HG02678 (cell line): ENCODE results near the gene WFDC11.
"Not testable (repeated sequence)": the region's sequence is repeated elsewhere in the genome, so short reads cannot be mapped to it uniquely, and the experiment has no call there.

Experiments
- ATAC-seq: cut with Tn5 transposase; IDR thresholded peaks from one replicate; pipeline ENCODE4 v1.9.1; 2021; ENCODE audit warnings: mild to moderate bottlenecking, moderate library complexity; ENCODE audit not compliant: unreplicated experiment

Gene WFDC11

DNA sequence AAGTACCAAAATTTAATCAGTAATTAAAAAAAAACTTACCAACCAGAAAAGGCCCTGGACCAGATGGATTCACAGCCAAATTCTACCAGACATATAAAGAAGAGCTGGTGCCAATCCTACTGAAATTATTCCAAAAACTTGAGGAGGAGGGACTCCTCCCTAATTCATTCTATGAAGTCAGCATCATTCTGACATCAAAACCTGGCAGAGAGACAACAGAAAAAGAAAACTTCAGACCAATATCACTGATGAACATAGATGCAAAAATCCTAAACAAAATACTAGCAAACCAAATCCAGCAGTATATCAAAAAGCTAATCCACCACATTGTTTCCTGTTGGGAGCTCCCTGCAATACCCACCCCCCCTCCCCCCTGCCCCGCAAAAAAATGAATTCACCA lies at the start of gene WFDC11:
Gene WFDC11, minus strand, starts transcription at position 101 of the 400 bp plus-strand sequence. CDS start 19,639 bp downstream, outside the sequence.
- ATAC-seq = no peak

DNA sequence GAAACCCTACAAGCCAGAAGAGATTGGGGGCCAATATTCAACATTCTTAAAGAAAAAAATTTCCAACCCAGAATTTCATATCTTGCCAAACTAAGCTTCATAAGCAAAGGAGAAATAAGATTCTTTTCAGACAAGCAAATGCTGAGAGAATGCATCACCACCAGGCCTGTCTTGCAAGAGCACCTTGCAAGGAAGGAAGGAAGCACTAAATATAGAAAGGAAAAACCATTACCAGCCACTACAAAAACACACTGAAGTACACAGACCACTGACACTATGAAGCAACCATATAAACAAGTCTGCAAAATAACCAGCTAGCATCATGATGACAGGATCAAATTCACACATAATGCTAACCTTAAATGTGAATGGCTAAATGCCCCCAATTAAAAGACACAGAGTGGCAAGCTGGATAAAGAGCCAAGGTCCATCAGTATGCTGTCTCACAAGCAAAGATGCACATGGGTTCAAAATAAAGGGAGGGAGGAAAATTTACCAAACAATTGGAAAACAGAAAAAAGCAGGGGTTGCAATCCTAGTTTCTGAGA lies 46.2 kb upstream of the WFDC11 start:
- ATAC-seq = not testable (repeated sequence)

DNA sequence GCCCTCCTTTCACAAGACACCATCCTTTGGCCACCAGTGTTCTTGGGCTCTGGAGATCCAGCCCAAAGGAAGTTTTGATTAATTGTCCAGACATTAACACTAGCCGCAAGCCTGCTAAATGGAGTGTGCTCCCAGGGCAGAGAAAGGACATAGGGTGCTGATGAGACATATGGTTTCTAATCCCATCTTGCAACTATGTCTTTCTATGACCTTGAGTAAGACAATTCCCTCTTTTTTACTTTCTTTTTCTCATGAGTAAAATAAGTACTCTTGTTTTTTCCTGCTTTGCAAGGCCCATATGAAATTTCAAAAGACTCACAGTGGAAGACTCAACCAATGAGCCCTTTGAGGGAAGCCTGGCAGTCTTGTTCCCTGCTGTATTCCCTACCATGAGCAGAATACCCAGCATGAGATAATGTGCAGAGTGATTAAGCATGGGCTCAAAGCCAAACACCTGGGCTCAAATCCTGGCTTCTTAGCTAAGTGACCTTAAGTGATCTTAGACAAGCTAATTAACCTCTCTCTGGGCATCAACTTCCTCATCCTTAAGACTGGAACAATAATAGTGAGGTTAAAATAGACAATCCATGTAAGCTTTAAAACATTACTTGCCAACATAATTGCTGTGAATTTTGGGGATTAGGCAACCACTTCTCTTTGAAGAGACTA lies 35.1 kb upstream of the WFDC11 start, which contains the start of gene WFDC10B:
Gene WFDC10B, minus strand, starts transcription at position 51 of the 669 bp plus-strand sequence. CDS start 19,027 bp downstream, outside the sequence.
- no peak for ATAC-seq

DNA sequence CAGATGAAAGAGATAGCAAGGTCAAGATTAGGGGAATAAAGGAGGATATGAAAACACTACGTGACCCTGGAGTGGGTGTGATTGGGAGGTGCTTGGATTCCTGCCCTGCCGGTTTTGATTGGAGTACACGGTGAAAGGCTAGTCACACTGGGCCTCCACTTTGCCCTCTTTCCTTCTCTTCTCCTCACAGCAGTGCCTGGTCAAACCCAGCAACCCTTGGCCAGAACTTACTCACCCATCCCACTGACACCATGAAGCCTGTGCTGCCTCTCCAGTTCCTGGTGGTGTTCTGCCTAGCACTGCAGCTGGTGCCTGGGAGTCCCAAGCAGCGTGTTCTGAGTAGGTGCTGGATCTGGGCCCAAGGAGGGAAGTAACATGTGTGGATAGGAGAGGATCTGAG lies 31.8 kb upstream of the WFDC11 start, which contains the start of gene WFDC13:
Gene WFDC13, plus strand, starts transcription at position 166 of the 400 bp plus-strand sequence. Its CDS starts 86 bp downstream, at position 252.
- ATAC-seq = no peak

DNA sequence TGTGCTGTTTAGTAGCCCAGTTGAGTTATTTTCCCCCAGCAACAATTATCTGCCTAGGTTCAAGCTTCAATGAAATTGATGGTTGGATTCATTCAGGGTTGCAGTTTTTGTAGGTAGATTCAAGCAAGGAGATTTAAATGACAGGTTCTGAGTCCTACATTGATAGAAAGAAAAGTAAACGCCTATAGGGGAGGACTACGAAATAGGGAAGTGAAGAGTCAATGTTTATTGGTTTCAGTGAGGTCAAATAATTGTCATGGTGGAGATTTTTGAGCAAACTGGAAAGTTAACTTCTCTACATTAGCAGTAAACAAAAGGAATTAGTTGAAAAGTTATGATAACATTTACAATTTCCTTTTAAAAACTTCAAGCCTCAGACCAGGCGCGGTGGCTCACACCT lies 31.1 kb upstream of the WFDC11 start:
- ATAC-seq = no peak

DNA sequence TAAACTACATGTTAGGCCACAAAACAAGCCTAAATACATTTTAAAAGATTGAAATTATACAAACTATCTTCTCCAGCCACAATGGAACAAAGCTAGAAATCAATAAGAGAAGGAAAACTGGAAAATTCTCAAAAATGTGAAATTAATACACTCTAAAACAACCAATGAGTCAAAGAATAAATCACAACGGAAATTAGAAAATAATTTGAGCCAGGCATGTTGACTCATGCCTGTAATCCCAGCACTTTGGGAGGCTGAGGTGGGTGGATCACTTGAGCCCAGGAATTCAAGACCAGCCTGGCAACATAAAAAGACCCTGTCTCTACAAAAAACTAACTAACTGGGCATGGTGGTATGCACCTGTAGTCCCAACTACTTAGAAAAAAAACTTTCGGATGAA lies 25.5 kb upstream of the WFDC11 start:
- no peak for ATAC-seq

DNA sequence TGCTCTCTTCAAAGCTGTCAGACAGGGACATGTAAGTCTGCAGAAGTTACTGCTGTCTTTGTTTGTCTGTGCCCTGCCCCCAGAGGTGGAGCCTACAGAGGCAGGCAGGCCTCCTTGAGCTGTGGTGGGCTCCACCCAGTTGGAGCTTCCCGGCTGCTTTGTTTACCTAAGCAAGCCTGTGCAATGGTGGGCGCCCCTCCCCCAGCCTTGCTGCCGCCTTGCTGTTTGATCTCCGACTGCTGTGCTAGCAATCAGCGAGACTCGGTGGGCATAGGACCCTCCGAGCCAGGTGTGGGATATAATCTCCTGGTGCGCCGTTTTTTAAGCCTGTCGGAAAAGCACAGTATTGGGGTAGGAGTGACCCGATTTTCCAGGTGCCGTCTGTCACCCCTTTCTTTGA lies 23.3 kb upstream of the WFDC11 start:
- not testable (repeated sequence) for ATAC-seq

DNA sequence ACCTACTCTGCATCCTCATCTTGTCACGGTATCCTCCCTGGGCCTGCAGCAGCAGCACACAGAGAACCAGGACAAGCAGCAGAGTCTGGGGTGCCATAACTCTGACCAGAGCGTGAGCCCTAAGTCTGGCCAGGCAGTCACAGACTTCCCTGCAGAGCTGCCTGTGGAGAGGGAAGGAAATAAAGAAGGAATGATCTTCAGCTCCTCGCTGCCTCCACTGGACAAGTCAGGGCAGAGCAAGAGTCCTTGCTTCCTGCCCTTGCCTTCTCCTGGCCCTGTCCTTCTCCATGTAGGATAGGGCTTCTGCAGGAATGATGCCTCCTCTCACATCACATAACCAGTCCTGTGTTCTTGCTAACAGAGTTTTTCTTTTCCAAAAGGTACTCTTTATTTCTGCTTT lies 15.9 kb upstream of the WFDC11 start:
- no peak for ATAC-seq

DNA sequence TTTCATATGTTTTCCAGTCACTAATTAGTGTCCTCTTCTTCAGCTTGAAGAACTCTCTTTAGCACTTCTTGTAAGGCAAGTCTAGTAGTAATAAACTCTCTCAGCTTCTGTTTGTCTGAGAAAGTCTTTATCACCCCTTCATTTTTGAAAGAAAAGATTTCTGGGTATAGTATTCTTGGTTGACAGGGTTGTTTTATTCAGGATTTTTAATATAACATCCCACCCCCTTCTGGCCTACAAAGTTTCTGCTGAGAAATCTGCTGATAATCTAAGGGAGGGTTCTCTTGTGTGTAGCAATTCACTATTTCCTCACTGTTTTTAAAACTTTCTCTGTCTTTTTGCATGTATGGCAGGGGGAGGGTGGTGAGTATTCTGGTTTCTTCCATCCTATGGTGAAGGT lies 9.6 kb upstream of the WFDC11 start:
- no peak for ATAC-seq

DNA sequence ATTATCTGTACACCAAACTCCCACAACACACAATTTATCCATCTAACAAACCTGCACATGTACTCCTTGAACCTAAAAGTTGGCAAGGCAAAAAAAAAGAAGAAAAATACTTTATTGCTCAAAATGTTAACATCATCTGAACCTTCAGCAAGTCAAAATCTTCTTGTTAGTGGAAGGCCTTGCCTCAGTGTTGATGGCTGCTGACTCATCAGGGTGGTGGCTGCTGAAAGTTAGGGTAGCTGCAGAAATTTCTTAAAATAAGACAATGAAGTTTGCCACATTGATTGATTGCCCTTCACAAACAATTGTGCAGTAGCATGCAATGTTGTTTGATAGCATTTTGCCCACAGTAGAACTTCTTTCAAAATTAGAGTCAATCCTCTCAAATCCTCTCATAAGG lies 2.7 kb upstream of the WFDC11 start:
- ATAC-seq = no peak

DNA sequence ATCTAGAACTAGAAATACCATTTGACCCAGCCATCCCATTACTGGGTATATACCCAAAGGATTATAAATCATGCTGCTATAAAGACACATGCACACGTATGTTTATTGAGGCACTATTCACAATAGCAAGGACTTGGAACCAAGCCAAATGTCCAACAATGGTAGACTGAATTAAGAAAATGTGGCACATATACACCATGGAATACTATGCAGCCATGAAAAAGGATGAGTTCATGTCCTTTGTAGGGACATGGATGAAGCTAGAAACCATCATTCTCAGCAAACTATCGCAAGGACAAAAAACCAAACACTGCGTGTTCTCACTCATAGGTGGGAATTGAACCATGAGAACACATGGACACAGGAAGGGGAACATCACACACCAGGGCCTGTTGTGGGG lies 13.0 kb downstream of the WFDC11 start:
- not testable (repeated sequence) for ATAC-seq

DNA sequence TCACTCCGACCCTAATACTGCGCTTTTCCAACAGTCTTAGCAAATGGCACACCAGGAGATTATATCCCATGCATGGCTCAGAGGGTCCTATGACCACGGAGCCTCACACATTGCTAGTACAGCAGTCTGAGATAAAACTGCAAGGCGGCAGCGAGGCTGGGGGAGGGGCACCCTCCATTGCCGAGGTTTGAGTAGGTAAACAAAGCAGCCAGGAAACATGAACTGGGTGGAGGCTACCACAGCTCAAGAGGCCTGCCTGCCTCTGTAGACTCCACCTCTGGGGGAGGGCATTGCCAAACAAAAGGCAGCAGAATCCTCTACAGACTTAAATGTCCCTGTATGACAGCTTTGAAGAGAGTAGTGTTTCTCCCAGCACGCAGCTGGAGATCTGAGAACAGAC lies 18.3 kb downstream of the WFDC11 start:
- ATAC-seq = not testable (repeated sequence)

DNA sequence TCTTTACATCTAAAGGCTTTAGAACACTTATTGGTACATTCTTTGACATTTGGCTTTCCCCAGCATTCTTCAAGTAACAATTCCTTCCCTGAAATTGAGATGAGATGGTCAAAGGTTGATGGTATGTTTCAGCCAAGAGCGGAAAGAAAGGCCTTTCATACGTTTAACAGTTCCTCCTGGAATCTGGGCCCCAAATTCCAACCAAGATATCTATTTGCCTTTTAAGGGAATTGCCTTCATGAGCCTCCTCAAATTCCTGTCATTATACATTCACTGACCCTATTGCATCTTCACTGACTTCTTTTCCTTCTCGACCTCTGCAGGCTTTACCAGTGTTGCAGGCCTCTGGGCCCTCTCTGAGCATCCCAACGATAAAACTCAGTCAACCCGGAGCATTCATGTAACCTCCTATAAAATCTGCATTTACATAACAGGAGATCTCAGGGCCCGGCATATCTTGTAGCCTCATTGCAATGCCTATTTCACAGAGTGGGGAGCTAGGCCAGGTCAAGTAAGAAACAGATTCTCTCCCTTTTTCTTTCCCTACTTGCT lies 20.7 kb downstream of the WFDC11 start:
- no peak for ATAC-seq

DNA sequence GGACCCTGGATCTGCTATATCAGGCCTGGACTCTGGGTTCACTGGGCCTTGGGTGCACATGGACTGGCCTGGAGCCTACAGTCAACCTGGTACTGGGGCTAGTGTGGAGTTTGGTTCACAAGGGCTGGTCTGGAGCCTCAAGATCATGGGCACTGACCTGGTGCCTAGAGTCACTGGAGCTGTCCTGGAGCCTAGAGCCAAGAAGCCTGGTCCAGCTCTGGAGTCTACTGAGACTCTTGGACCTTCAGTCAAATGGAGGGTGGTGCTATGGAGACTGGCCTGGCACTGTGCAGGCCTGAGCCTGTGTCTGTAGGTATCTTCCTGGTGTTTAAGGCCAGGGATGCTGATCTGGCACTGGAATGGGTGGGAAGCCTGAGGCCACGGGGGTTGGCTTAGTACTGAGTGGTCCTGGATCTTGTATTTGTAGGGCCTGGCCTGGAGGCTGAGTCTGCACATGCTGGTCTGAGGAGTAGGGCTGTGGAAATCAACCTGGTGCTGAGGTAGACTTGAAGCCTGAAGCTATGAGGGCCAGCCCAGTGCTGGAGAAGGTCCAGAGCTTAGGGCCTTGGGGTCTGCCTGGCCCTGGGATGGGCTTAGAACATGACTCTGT lies 22.5 kb downstream of the WFDC11 start:
- ATAC-seq = no peak

DNA sequence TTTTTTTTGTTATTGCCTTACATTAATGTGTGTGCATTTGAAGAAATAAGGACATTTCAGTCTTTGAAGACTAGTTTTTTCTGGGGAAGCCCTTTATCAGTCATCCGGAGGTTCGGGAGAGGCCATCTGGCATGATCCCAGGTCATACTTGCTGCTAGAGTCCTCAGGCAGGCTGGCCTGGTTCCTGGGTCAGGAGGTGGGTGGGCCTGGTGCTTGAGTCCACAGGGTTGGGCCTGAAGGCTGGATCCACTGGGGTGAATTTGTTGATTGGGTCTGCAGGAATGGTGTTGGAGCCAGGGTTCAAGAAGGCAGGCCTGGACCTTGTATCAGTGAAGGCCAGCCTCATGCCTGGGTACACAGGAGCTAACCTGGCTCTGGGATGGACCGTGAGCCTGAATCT lies 23.2 kb downstream of the WFDC11 start:
- ATAC-seq = no peak

DNA sequence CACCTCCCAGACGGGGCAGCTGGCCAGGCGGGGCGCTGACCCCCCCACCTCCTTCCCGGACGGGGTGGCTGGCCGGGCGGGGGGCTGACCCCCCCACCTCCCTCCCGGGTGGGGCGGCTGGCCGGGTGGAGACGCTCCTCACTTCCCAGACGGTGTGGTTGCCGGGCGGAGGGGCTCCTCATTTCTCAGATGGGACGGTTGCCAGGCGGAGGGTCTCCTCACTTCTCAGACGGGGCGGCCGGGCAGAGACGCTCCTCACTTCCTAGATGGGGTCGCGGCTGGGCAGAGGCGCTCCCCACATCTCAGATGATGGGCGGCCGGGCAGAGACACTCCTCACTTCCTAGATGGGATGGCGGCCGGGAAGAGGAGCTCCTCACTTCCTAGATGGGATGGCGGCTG lies 24.2 kb downstream of the WFDC11 start:
- not testable (repeated sequence) for ATAC-seq

DNA sequence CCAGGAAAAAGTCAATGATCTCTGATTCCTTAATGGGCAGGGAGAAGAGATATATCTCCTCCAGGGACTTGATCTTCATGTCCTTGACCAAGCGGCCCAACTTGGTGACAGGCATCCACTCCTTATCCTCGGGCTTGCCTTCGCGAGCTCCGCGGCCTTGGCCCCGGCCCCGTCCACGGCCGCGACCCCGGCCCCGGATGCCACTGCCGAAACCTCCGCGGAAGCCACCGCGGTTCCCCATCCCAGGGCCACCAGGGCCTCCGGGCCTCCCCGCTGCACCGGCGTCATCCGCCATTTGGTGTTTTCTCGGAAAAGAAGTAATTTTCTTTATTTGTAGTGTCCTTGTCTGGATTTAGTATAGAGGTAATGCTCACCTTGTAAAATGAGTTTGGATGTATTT lies 29.0 kb downstream of the WFDC11 start:
- not testable (repeated sequence) for ATAC-seq

DNA sequence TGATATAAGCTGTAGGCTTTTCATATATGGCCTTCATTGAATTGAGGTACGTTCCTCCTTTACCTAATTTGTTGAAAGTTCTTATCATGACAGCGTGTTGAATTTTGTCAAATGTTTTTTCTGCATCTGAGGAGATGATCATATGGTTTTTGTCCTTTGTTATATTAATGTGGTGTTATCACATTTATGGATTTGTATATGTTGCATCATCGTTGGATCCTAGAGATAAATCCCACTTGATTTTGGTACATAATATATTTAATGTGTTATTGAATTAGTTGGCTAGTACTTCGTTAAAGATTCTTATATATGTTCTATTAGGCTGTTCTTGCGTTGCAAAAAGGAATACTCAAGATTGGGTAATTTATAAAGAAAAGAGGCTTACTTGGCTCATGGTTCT lies 30.4 kb downstream of the WFDC11 start:
- ATAC-seq = no peak

DNA sequence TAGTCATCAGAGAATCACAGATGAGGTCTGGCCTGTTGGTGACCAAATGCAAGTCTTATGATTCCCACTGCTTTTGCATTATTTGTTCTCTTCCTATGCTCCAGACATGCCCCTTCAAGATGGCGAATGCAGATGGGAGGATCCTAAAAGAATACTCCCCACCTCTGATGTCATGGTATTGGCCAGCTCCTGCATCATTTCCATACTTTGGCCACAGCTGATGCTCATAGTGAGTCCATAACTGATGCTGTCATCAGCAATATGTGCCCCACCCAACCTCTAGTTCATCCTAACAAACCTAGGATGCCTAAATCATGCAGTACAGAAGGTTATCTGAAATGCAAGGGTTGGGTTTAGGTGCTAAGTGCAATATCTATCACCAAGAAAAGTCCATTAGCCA lies 33.5 kb downstream of the WFDC11 start:
- no peak for ATAC-seq

DNA sequence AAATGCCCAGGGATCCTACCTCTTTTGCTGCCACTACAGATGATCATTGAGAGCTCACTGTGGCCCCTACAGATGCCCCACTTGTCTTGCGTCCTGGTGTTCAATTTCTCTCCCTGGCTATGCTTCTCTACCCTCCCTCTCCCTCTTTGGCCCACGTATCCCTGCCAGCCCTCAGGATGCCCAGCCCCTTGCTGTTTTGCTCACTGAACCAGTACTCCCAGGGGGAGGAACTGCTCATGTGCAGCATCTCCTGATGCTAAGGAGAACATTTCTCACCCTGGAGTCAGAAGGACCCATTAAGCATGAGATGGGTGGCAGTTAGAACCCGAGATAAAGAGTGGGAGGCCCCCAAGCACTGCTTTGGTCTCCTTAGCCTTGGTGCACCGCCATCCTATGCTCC lies 38.9 kb downstream of the WFDC11 start, which contains the start of gene WFDC9:
Gene WFDC9, minus strand, starts transcription at position 101 of the 400 bp plus-strand sequence. CDS start 21,103 bp downstream, outside the sequence.
- ATAC-seq = no peak

DNA sequence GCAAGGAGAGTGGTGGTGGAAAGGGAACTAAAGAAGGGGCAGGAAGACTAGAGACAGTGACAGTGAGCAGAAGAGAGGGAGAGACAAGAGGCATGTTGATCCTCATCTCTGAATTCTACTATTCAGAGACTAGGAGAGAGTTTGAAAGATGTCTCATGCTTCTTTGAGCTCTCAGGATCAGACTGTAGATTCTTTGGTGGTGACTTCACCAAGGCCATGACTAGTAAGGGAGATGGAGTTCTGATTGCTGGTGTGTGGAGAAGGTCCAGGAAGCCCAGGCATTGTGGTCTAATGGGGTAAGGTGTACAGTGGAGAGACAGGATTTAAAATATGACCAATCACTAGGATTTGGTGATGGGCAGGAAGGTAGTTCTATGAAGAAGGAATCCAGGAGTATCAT lies 39.7 kb downstream of the WFDC11 start:
- ATAC-seq = no peak
